Erythroblast (primary cell): ENCODE results near the gene PCDHA8.

Experiments used
- GATA1 ChIP-seq: IDR thresholded peaks from 2 replicates; pipeline ENCODE4 v1.6.1; 2011; ENCODE audit warnings: low read depth, mild to moderate bottlenecking, control low read depth, low read length, moderate library complexity
- POLR2A ChIP-seq: IDR thresholded peaks from 2 replicates; pipeline ENCODE4 v1.6.1; 2011; ENCODE audit warnings: mild to moderate bottlenecking, low read length

DNA sequence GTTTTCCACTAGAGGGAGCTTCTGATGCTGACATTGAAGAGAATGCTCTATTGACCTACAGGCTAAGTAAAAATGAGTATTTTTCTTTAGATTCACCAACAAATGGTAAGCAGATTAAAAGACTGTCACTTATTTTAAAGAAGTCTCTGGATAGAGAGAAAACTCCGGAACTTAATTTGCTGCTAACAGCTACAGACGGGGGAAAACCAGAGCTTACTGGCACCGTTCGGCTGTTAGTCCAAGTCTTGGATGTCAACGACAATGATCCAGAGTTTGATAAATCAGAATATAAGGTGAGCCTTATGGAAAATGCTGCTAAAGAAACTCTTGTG lies 28.5 kb downstream of the PCDHA8 start:
- TF ChIP-seq POLR2A (no peak), GATA1 (no peak)
